Measurements from ENCODE around the gene SCAMP4. TPM values are rescaled to one million over a fixed set of nuclear protein-coding genes. Genes with fewer than 3 reads are reported as not detected.

Gene SCAMP4
- total RNA-seq, 4 donors from 2014 or later: 26.6 to 76.5 (median 59.3) TPM

GRCh38 chr19:1923319-1923718, 18.1 kb downstream of the SCAMP4 start:
- H3K4me3 ChIP-seq: no peak overlapping the region
- H3K36me3 ChIP-seq: peaks cover 44 to 74% (median 66%) of the 10 kb centered on the region in 4 donors
- TF ChIP-seq POLR2A (IDR thresholded peaks at IDR 0.05; ENCODE audit: low read depth): no peak
- TF ChIP-seq POLR2AphosphoS5 (IDR thresholded peaks at IDR 0.05): no peak
- H3K27me3 ChIP-seq: no peaks in the 10 kb centered on the region
- no peaks in the 10 kb centered on the region for H3K4me1 ChIP-seq
- intact Hi-C loops (cut with DNase I): no loop called here
- no peak overlapping the region for H3K27ac ChIP-seq (replicated peaks in 1 of 4)
- 77% methylated on average over 7 of the region's 8 CpGs for WGBS
- no peaks in the 10 kb centered on the region for H3K9me3 ChIP-seq
- DNase-seq (ENCODE audit: extremely low spot score): no peak

GRCh38 chr19:1924320-1924961, 19.2 kb downstream of the SCAMP4 start:
- Histone ChIP-seq H3K27ac (replicated peaks in 1 of 4) (no peak overlapping the region), H3K36me3 (peaks cover 33 to 63% (median 55%) of the 10 kb centered on the region in 4 donors), H3K4me3 (no peak overlapping the region), H3K4me1 (peaks cover 3 to 7% (median 6%) of the 10 kb centered on the region in 4 donors), H3K9me3 (no peaks in the 10 kb centered on the region), H3K27me3 (no peaks in the 10 kb centered on the region)
- no peak for DNase-seq (ENCODE audit: extremely low spot score)
- WGBS: 87% methylated on average over 15 of the region's 35 CpGs
- TF ChIP-seq POLR2A (IDR thresholded peaks at IDR 0.05; ENCODE audit: low read depth): no peak
- no peak for TF ChIP-seq EP300 (IDR thresholded peaks at IDR 0.05)
- TF ChIP-seq, protein P1, sequence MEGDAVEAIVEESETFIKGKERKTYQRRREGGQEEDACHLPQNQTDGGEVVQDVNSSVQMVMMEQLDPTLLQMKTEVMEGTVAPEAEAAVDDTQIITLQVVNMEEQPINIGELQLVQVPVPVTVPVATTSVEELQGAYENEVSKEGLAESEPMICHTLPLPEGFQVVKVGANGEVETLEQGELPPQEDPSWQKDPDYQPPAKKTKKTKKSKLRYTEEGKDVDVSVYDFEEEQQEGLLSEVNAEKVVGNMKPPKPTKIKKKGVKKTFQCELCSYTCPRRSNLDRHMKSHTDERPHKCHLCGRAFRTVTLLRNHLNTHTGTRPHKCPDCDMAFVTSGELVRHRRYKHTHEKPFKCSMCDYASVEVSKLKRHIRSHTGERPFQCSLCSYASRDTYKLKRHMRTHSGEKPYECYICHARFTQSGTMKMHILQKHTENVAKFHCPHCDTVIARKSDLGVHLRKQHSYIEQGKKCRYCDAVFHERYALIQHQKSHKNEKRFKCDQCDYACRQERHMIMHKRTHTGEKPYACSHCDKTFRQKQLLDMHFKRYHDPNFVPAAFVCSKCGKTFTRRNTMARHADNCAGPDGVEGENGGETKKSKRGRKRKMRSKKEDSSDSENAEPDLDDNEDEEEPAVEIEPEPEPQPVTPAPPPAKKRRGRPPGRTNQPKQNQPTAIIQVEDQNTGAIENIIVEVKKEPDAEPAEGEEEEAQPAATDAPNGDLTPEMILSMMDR (IDR thresholded peaks at IDR 0.05): no peak
- TF ChIP-seq POLR2AphosphoS5 (IDR thresholded peaks at IDR 0.05): no peak
- intact Hi-C loops (cut with DNase I): no loop called here

DNA sequence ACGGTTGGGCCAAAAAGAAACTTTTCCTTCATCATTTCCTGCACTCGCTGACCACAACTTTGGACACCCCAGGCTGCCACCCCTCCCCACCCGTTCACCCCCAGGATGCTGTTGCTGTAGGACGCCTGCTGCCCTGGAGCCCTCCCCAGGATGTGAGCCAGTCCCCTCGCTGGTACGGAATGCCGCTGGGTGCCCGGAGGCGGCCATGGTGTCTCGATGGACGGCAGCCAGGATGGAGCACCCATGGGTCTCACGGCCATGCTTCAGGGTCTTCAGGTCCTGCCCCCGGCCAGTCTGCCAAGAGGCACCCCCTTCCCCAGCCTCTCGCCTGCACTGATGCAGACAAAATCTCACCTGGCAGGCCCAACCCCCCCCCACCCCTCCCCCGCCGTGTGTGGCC, 20.3 kb downstream of the SCAMP4 start:
- Histone ChIP-seq H3K9me3 (no peaks in the 10 kb centered on the region), H3K36me3 (peaks cover 23 to 52% (median 44%) of the 10 kb centered on the region in 4 donors), H3K27ac (replicated peaks in 1 of 4) (no peak overlapping the region), H3K4me3 (no peak overlapping the region), H3K4me1 (peaks cover 10 to 18% (median 15%) of the 10 kb centered on the region in 4 donors), H3K27me3 (no peaks in the 10 kb centered on the region)
- WGBS: 86% methylated on average over 4 of the region's 16 CpGs
- no peak for DNase-seq (ENCODE audit: extremely low spot score)
- intact Hi-C loops (cut with DNase I): loop anchor here (5.0 kb wide), 1 partner anchor 147 kb away; no protein-coding TSS in a partner anchor
- TF ChIP-seq EP300 (IDR thresholded peaks at IDR 0.05): no peak
- TF ChIP-seq, protein P1 (IDR thresholded peaks at IDR 0.05): no peak

DNA sequence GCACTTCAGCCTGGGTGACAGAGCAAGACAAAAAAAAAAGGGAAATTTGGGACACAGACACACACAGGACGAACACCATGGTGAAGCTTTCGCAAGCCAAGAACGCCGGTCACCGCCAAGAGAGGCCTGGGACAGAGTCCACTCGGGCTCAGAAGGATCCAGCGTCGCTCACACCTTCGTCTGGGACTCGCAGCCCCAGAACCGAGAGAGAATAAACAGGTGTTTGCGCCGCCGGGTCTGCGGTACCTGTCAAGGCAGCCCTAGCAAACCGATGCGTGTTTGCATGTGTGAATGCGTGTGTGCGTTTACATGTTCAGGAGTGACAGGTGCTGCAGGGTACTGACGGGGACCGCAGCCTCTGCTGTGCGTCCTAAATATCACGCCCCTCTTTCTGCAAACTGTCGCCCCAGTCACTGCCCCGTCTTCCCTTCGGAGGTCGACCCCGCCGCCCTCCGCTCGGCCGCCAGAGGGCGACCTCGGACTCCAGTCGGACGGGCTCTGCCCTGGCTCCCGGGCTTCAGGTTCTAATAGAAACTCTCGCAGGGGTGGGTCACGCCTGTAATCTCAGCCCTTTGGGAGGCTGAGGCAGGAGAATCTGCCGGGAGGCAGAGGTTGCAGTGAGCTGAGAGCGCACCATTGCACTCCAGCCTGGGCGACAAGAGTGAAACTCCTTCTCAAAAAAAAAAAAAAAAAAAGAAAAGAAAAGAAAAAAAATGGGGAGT, 24.0 kb downstream of the SCAMP4 start:
- intact Hi-C loops (cut with DNase I): loop anchor here (5.0 kb wide), 1 partner anchor 143 kb away; no protein-coding TSS in a partner anchor
- peak overlapping the region; percentile 42 to 54 (median 44) for H3K4me3 ChIP-seq

More for the DNA sequence above, 24.0 kb downstream of the SCAMP4 start:
- H3K36me3 ChIP-seq: peaks cover 4 to 17% (median 14%) of the 10 kb centered on the region in 4 donors
- peak; percentile 44 to 67 for TF ChIP-seq POLR2AphosphoS5 (IDR thresholded peaks at IDR 0.05)
- no peak for TF ChIP-seq POLR2A (IDR thresholded peaks at IDR 0.05; ENCODE audit: low read depth)
- TF ChIP-seq, protein P1 (IDR thresholded peaks at IDR 0.05): peak; percentile 90 to 93 (median 92)
- no peak for DNase-seq (ENCODE audit: extremely low spot score)
- peaks cover 0 to 9% (median 0%) of the 10 kb centered on the region in 4 donors for H3K27me3 ChIP-seq
- H3K9me3 ChIP-seq: peaks cover 0 to 3% (median 0%) of the 10 kb centered on the region in 4 donors
- 14% methylated on average over 38 of the region's 42 CpGs for WGBS
- H3K27ac ChIP-seq (replicated peaks in 1 of 4): no peak overlapping the region
- H3K4me1 ChIP-seq: peaks cover 10 to 20% (median 16%) of the 10 kb centered on the region in 4 donors

Measured in esophagus muscularis mucosa (tissue), 4 donors.